K562 treated with DMSO at 1 percent for 24 hours (cell line): ENCODE data around the gene SMIM20. TPM values are rescaled to one million over a fixed set of nuclear protein-coding genes. Genes with fewer than 3 reads are reported as not detected.

Source experiments
- total RNA-seq: library from RNA; unstranded; fragments of 300-600 nt; gene quantifications from 2 replicates; pipeline ENCODE4 v1.2.3, GENCODE V29; 2022; ENCODE audit warnings: low read depth; ENCODE audit not compliant: insufficient read depth

Gene SMIM20
- 31.4 and 35.8 TPM in 2 replicates for total RNA-seq

DNA sequence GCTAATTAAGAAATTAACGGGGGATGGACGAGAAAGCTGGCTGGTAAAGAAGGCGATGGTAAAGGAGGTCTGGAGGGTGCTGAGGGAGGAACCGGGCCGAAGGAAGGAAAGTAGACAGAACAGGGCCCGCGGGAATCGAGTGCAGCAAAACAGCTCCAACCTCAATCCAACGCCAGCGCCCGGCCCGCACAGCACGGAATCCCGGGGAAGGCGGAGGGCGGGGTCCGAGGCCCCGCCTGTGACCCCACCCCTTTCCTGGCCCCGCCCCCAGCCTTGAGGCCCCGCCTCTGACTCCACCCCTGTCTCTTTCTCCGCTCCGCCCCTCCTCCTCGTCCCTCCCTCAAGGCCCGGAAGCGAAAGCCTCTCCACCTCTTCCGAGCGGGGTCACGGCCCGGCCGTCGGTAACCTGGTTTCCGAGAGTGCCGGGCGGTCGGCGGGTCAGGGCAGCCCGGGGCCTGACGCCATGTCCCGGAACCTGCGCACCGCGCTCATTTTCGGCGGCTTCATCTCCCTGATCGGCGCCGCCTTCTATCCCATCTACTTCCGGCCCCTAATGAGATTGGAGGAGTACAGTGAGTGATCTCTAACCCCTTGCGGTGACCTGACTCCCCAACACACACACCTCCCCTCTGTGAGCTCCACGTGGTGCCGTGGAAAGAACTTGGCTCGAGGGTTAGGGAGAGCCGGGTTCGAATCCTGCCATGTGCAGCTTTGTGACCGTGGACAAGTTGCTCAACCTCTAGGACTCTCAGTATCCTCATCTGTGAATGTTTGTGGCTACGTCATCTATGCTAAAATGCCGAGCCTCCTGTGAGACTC is at the start of gene SMIM20:
Gene SMIM20, plus strand, starts transcription at position 370 of the 819 bp plus-strand sequence. Its CDS starts 94 bp downstream, at position 464.

Other genes with a start within 250 kb of the SMIM20 start
- gene SEL1L3, start 51.2 kb upstream of the SMIM20 start, total RNA-seq: 42.5 and 45.6 TPM in 2 replicates